Right lung (tissue), 5 donors: Measurements from ENCODE around the gene DNAH11. TPM values are rescaled to one million over a fixed set of nuclear protein-coding genes. Genes with fewer than 3 reads are reported as not detected.

Experiments
- DNase-seq, 2 donors: peaks; one replicate each; pipeline ENCODE4 v3.0.0-alpha.2; 2013
- polyA plus RNA-seq, 5 donors: library from polyadenylated mRNA; unstranded; fragments of 120-200 nt; gene quantifications; one replicate each; pipeline versions ENCODE4 v1.2.1 to v1.2.3, GENCODE V29; 2013; ENCODE audit warnings: inconsistent platforms in 1 of 5, low replicate concordance in 1 of 5; ENCODE audit not compliant: insufficient read length in 5 of 5, insufficient read depth in 1 of 5

DNAH11 gene
- polyA plus RNA-seq, 5 donors: 2.4 to 6.5 (median 3.6) TPM

DNA sequence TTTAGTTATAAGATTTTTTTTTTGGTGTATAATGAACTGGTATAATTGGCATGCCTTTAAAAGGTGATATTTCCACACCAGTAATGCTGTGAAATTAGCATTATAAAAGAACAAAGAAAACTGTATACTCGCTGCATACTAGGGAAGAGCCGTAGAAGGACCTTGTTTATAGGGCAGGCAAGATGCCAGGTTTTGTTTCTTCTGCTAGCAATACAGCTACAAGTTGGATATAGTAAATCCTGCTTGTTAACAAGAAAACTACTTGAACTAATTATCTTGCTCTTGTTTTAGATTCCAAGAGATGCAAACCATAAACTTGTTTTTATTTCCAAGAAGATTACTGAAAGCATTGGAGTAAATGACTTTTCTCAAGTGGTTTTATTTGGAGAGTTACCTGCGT is 1.9 kb downstream of the DNAH11 start:
- peak in 1 of 2 donors; percentile 34 for DNase-seq

GRCh38 chr7:21547501-21547900 is 4.7 kb downstream of the DNAH11 start:
- no peak for DNase-seq

GRCh38 chr7:21548491-21548890 is 5.7 kb downstream of the DNAH11 start:
- no peak for DNase-seq

DNA sequence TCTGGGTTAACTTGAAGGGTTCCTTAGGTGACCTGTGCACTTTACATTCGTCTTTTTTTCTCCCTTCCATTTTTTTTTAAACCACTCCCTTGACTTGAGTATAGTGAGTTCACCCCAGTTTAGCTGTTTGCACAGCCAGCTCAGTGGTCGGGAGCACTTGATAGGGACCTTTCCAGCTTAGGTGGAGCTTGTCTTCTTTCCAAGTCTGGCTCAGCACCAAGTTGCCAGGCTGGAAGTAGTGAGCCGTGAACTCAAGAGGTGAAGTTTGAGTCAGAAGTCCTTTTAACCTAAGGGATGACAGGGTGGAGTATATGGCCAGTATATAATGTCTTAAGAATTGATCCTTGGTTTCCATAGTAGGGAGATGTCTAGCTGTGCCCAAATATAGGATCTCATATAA is 7.2 kb downstream of the DNAH11 start:
- DNase-seq: no peak

- DNase-seq: no peak
Measured at GRCh38 chr7:21550821-21551531, 8.1 kb downstream of the DNAH11 start.

- DNase-seq: no peak
Measured at GRCh38 chr7:21562385-21562784, 19.5 kb downstream of the DNAH11 start.

DNA sequence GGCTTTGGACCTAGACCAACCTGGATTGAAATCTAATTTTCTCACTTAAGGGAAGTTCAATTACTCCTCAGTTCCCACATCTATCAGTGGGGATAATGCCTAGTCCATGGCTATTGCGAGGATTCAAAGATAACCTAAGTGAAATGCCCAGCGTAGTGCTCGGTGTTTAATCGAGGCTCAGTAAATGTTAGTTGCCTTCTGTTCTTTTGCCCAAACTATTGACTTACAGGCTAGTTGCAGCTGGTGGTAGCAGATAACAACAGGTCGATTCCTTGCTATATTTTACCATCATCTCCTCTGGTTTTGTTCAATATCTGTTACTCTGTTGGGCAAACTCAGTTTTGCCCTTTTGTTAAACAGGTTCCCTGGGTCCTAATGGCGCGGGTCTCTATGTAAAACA is 22.8 kb downstream of the DNAH11 start:
- DNase-seq: no peak

- DNase-seq: no peak
Measured at GRCh38 chr7:21566094-21566493, 23.3 kb downstream of the DNAH11 start.

- no peak for DNase-seq
Measured at GRCh38 chr7:21568762-21569161, 25.9 kb downstream of the DNAH11 start.

DNA sequence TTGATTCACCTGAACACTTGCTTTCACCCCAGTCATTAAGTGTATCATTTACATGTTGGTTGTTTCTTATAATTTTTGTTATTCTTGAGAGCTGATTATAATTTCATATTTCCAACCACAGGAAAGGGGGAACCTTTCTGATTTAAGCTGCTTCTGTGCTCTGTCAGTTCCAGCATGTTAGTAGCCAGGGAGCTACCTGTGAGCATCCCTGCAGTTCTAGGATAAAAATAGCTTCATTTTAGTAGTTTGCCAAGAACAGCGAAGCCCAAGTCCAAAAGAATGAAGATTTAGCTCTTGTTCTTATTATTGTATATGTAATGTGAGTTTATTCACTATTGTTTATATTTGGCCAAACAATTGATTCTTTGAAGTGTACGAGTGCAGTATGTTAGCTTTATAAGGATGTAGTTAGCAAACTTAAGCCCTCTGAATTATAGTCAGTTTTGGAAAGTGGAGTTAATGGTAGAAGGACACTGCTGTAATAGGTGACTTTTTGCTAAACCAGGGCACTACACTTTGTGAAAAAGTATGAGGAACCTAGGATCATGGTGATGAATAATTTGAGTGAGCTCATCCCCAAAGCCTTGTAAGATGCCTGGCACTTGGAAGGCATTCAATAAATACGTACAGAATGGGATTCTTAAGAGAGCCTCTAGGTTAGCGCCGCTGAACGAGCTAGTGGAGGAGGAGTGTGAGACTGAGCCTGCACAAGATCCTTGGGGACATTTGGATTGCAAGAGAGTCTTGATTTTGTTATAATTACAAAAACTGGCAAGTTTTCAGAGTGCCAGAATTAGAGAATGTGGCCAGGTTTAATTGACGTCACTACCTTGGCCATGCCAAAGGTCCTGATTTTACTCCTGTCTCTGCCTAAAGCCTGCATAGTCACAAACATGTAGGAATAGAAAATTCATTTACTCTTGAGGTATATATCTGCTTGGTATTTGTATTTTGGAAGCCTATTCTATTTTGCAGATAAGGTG is 29.8 kb downstream of the DNAH11 start:
- no peak for DNase-seq

GRCh38 chr7:21579341-21580072 is 36.7 kb downstream of the DNAH11 start:
- DNase-seq: no peak

GRCh38 chr7:21580073-21580521 is 37.3 kb downstream of the DNAH11 start:
- peak; percentile 23 to 37 for DNase-seq

GRCh38 chr7:21585070-21585724 is 42.4 kb downstream of the DNAH11 start:
- DNase-seq: no peak

GRCh38 chr7:21587139-21587784 is 44.4 kb downstream of the DNAH11 start:
- no peak for DNase-seq

DNA sequence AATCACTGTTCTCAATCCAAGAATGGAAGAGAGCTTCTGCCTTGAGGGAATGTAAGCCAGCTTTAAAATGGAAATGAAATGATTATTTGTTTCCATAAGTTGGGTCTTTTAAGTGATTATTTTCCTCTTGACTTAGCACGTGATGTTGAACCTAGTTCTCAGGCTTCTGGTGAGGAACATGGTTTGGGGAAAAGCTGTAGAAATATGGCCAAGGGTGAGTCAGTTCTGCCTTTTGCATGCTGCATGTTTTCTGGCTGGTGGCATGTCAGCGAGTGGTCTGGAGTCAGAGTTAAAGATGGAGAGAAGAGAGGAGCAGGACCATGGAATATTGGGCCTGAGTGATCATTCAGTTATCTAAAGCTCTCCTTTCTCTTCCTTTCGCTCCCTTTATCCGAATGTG is 54.0 kb downstream of the DNAH11 start:
- DNase-seq: no peak

GRCh38 chr7:21603462-21603861 is 60.6 kb downstream of the DNAH11 start:
- no peak for DNase-seq

DNA sequence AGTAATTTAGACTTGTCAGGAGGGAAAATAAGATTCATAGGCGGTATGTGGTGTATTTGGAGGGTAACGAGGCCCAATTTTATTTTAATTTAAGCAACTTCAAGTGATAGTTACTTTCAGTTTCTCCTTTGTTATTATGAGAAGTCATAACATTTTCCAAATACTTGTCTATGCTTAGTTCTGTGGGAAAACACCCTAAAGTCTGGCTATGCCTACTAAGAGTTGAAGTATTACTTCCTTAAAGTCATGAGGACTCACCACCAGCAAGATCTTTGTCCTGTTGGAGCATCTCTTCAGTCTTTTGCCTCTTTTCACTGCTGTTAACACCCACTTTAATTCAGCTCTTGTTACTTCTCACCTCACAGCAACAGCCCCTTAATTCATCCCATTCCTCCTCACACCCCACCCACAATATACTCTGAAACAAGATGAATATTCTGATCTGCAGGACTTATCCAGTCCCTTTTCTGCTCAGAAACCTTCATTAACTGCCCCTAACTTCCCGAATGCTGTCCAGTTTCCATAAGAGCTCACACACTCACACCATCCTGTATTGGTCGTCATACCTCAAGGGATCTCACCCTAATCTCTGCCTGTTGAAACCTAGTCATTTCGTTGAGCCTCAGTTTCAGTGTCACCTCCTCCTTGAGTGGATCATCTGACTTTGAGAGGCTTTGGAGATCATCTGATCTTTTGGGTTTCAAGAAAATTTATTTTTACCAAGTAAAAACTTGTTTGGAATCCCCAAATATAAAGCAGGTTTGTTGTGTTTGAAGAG is 61.3 kb downstream of the DNAH11 start:
- no peak for DNase-seq

GRCh38 chr7:21605008-21605585 is 62.3 kb downstream of the DNAH11 start:
- DNase-seq: no peak

- DNase-seq: no peak
Measured at GRCh38 chr7:21608465-21608864, 65.6 kb downstream of the DNAH11 start.

GRCh38 chr7:21611129-21611528 is 68.3 kb downstream of the DNAH11 start:
- DNase-seq: no peak
